ENCODE measurements around the gene SLC35F3.

DNA sequence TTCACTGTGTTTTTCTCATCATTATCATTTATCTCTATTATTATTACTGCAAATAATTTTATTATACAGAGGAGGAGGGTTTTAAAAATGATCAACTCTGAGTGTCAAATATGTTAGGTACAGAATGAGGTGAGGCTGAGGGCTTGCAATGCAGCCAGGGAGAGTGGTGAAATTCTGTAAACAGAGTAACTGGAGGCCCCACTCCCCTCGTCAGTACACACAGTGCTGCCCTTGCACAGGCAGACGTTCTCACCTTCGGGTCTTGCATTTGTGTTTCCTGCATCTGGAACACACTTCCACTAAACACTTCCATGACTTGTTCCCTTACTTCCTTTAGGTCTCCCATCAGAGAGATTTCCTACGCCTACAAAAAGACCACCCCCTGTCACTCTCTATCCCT, 444.5 kb downstream of the SLC35F3 start:
- TF ChIP-seq, protein P1, sequence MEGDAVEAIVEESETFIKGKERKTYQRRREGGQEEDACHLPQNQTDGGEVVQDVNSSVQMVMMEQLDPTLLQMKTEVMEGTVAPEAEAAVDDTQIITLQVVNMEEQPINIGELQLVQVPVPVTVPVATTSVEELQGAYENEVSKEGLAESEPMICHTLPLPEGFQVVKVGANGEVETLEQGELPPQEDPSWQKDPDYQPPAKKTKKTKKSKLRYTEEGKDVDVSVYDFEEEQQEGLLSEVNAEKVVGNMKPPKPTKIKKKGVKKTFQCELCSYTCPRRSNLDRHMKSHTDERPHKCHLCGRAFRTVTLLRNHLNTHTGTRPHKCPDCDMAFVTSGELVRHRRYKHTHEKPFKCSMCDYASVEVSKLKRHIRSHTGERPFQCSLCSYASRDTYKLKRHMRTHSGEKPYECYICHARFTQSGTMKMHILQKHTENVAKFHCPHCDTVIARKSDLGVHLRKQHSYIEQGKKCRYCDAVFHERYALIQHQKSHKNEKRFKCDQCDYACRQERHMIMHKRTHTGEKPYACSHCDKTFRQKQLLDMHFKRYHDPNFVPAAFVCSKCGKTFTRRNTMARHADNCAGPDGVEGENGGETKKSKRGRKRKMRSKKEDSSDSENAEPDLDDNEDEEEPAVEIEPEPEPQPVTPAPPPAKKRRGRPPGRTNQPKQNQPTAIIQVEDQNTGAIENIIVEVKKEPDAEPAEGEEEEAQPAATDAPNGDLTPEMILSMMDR (IDR thresholded peaks at IDR 0.05; ENCODE audit: poor library complexity) = no peak
- TF ChIP-seq EZH2 (IDR thresholded peaks at IDR 0.05; ENCODE audit: borderline replicate concordance) (no peak), EZH2phosphoT487 (IDR thresholded peaks at IDR 0.05; ENCODE audit: low read depth, severe bottlenecking, unreplicated experiment) (no peak)
